Ishikawa (cell line): ENCODE measurements around the gene FASLG.

Experiments
- CEBPB ChIP-seq: IDR thresholded peaks from 2 replicates; pipeline ENCODE4 v1.6.1; 2012
- CREB1 ChIP-seq: IDR thresholded peaks from 2 replicates; pipeline ENCODE4 v1.6.1; 2012; ENCODE audit warnings: low read depth
- EGR1 ChIP-seq: IDR thresholded peaks from 2 replicates; pipeline ENCODE4 v1.6.1; 2012
- EP300 ChIP-seq: IDR thresholded peaks from 2 replicates; pipeline ENCODE4 v1.6.1; 2012; ENCODE audit warnings: borderline replicate concordance
- FOXM1 ChIP-seq: IDR thresholded peaks from 2 replicates; pipeline ENCODE4 v1.6.1; 2012; ENCODE audit warnings: low read depth, borderline replicate concordance
- MAX ChIP-seq: IDR thresholded peaks from 2 replicates; pipeline ENCODE4 v1.6.1; 2012
- NFIC ChIP-seq: IDR thresholded peaks from 2 replicates; pipeline ENCODE4 v1.6.1; 2012
- RAD21 ChIP-seq: IDR thresholded peaks from 2 replicates; pipeline ENCODE4 v1.6.1; 2012; ENCODE audit warnings: low read depth
- REST ChIP-seq: IDR thresholded peaks from 2 replicates; pipeline ENCODE4 v1.6.1; 2012; ENCODE audit warnings: low read depth, mild to moderate bottlenecking
- TAF1 ChIP-seq: IDR thresholded peaks from 2 replicates; pipeline ENCODE4 v1.6.1; 2012; ENCODE audit warnings: low read depth, mild to moderate bottlenecking
- TCF12 ChIP-seq: IDR thresholded peaks from 2 replicates; pipeline ENCODE4 v1.6.1; 2012; ENCODE audit warnings: low read depth
- TEAD4 ChIP-seq: IDR thresholded peaks from 2 replicates; pipeline ENCODE4 v1.6.1; 2012
- USF1 ChIP-seq: IDR thresholded peaks from 2 replicates; pipeline ENCODE4 v1.6.1; 2012
- YY1 ChIP-seq: IDR thresholded peaks from 2 replicates; pipeline ENCODE4 v1.6.1; 2012; ENCODE audit warnings: low read depth
- ZBTB7A ChIP-seq: IDR thresholded peaks from 2 replicates; pipeline ENCODE4 v1.6.1; 2012; ENCODE audit warnings: low read depth

The FASLG gene

GRCh38 chr1:172661107-172661506, 2.2 kb downstream of the FASLG start:
- TF ChIP-seq TCF12 (no peak), EGR1 (no peak), RAD21 (no peak), TEAD4 (no peak), REST (no peak), EP300 (no peak), NFIC (no peak), CREB1 (no peak), USF1 (no peak)

GRCh38 chr1:172662464-172663109, 3.7 kb downstream of the FASLG start:
- peak; percentile 71 for TF ChIP-seq NFIC
- peak; percentile 43; the same call in 1 of the 2 replicates for TF ChIP-seq MAX
- no peak for TF ChIP-seq FOXM1
- TF ChIP-seq CREB1: no peak
- no peak for TF ChIP-seq EP300
- TF ChIP-seq USF1: no peak
- no peak for TF ChIP-seq YY1
- no peak for TF ChIP-seq TEAD4

GRCh38 chr1:172663732-172664131, 4.8 kb downstream of the FASLG start:
- no peak for TF ChIP-seq NFIC
- no peak for TF ChIP-seq MAX
- no peak for TF ChIP-seq ZBTB7A
- TF ChIP-seq USF1: no peak
- TF ChIP-seq YY1: no peak
- TF ChIP-seq CREB1: no peak
- no peak for TF ChIP-seq RAD21
- no peak for TF ChIP-seq TEAD4
- no peak for TF ChIP-seq EGR1
- no peak for TF ChIP-seq TAF1
- no peak for TF ChIP-seq EP300

- TF ChIP-seq EGR1 (no peak), RAD21 (no peak), MAX (no peak), TAF1 (no peak), EP300 (no peak), REST (no peak), YY1 (no peak), TEAD4 (no peak), USF1 (no peak), CEBPB (no peak), FOXM1 (no peak), NFIC (no peak), TCF12 (no peak), ZBTB7A (no peak)
Measured at GRCh38 chr1:172668097-172668496, 9.2 kb downstream of the FASLG start.

GRCh38 chr1:172669011-172669410, 10.1 kb downstream of the FASLG start:
- no peak for TF ChIP-seq MAX
- TF ChIP-seq TEAD4: no peak
- TF ChIP-seq NFIC: no peak
